ENCODE data around the gene E2F2. TPM values are rescaled to one million over a fixed set of nuclear protein-coding genes. Genes with fewer than 3 reads are reported as not detected.
"Not testable (repeated sequence)": the region's sequence is repeated elsewhere in the genome, so short reads cannot be mapped to it uniquely, and the experiment has no call there.

E2F2 gene
- total RNA-seq, 1 experiment from 2014 or later: 9.5 TPM

DNA sequence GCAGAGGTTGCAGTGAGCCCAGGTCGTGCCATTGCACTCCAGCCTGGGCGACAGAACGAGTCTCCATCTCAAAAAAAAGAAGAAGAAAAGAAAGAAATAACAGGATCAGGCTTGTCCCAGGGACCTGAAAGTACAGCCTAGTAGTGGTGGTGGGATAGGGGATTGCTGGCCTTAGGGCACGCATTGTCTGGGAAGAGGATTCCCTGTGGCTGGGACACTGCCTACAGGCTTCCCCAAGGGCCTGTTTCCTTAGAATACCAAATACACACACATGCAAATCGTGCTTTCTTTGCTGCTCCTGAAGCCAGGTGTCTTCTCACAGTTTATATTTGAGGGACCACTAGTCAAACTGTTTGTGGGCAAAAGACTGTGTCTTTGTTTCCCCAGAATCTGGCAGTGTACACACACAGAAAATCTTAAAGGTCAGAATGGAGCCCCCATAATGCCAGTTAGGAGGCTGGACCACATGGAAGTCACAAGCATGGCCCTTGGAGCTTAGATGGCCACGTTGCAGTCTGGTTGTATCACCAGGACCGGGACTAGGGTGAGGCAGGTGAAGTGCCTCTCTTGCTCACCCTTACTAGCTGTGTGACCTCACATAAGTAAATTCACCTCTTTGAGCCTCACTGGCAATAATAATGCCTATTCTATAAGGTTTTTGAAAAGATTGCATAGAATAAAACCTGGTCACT, 34.4 kb downstream of the E2F2 start:
- TF ChIP-seq, protein P1, sequence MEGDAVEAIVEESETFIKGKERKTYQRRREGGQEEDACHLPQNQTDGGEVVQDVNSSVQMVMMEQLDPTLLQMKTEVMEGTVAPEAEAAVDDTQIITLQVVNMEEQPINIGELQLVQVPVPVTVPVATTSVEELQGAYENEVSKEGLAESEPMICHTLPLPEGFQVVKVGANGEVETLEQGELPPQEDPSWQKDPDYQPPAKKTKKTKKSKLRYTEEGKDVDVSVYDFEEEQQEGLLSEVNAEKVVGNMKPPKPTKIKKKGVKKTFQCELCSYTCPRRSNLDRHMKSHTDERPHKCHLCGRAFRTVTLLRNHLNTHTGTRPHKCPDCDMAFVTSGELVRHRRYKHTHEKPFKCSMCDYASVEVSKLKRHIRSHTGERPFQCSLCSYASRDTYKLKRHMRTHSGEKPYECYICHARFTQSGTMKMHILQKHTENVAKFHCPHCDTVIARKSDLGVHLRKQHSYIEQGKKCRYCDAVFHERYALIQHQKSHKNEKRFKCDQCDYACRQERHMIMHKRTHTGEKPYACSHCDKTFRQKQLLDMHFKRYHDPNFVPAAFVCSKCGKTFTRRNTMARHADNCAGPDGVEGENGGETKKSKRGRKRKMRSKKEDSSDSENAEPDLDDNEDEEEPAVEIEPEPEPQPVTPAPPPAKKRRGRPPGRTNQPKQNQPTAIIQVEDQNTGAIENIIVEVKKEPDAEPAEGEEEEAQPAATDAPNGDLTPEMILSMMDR (IDR thresholded peaks at IDR 0.05; ENCODE audit: insufficient read depth in 1 of 2, low read depth in 1 of 2, low read length in 1 of 2, severe bottlenecking in 1 of 2, unreplicated experiment in 1 of 2): no peak
- H3K4me1 ChIP-seq: no peaks in the 10 kb centered on the region
- H3K36me3 ChIP-seq (ENCODE audit: control insufficient read depth, insufficient read depth, low read length): no peaks in the 10 kb centered on the region
- H3K4me3 ChIP-seq (ENCODE audit: low read depth, low read length): no peak overlapping the region
- H3K4me1 Mint-ChIP-seq (ENCODE audit: low read depth, unreplicated experiment): no peaks in the 10 kb centered on the region
- intact Hi-C loops (cut with micrococcal nuclease; ENCODE audit: unreplicated experiment): loop anchor here (1.0 kb wide), 1 partner anchor 43 kb away; no protein-coding TSS in a partner anchor
- BruUV-seq (replicated peaks): no TSS peak
- POLR2A ChIA-PET: interaction anchor here (0.8 kb wide), 1 partner anchor 12 kb away, joined by 10 read pairs; no protein-coding TSS in a partner anchor
- H3K27me3 Mint-ChIP-seq (ENCODE audit: insufficient read depth, unreplicated experiment): no peaks in the 10 kb centered on the region
- H3K27me3 ChIP-seq (replicated peaks; ENCODE audit: control insufficient read depth, insufficient read depth, low read length): no peaks in the 10 kb centered on the region
- CTCF ChIA-PET: interaction anchor here (0.5 to 4.5 kb wide), 21 partner anchors 9 to 408 kb away, joined by 3 to 88 read pairs (median 4); partner anchors contain the start of genes ASAP3, E2F2 and ID3
- H3K27ac Mint-ChIP-seq (ENCODE audit: unreplicated experiment): no peak overlapping the region
- no peaks in the 10 kb centered on the region for H3K9me3 Mint-ChIP-seq (ENCODE audit: unreplicated experiment)
- no peak for DNase-seq
- no peaks in the 10 kb centered on the region for H3K9me3 ChIP-seq
- no peak overlapping the region for H3K4me3 Mint-ChIP-seq (ENCODE audit: unreplicated experiment)
- no peaks in the 10 kb centered on the region for H3K36me3 Mint-ChIP-seq (ENCODE audit: insufficient read depth, unreplicated experiment)

DNA sequence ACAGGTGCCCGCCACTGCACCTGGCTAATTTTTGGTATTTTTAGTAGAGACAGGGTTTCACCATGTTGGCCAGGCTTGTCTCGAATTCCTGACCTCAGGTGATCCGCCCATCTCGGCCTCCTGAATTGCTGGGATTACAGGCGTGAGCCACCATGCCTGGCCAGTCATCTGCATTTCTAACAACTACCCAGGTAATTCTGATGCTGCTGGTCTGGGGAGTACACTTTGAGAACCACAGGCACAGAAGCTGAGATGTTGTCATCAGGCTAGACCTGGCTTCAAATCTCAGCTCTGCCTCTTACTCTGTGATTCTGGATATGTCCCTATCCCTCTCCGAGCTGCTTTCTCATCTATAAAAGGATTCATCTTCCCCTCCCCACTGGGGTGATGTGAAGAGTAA, 36.2 kb downstream of the E2F2 start:
- H3K36me3 ChIP-seq (ENCODE audit: control insufficient read depth, insufficient read depth, low read length); H3K4me3 ChIP-seq (ENCODE audit: low read depth, low read length); DNase-seq; H3K27me3 Mint-ChIP-seq (ENCODE audit: insufficient read depth, unreplicated experiment); H3K9me3 ChIP-seq; H3K27ac Mint-ChIP-seq (ENCODE audit: unreplicated experiment); intact Hi-C loops (cut with micrococcal nuclease; ENCODE audit: unreplicated experiment); POLR2A ChIA-PET; H3K27me3 ChIP-seq (replicated peaks; ENCODE audit: control insufficient read depth, insufficient read depth, low read length); H3K4me3 Mint-ChIP-seq (ENCODE audit: unreplicated experiment); H3K9me3 Mint-ChIP-seq (ENCODE audit: unreplicated experiment); H3K4me1 ChIP-seq; H3K4me1 Mint-ChIP-seq (ENCODE audit: low read depth, unreplicated experiment); H3K36me3 Mint-ChIP-seq (ENCODE audit: insufficient read depth, unreplicated experiment); BruUV-seq (replicated peaks): not testable (repeated sequence)
- CTCF ChIA-PET: interaction anchor here (1.0 kb wide), 1 partner anchor 45 kb away, joined by 4 read pairs; no protein-coding TSS in a partner anchor

DNA sequence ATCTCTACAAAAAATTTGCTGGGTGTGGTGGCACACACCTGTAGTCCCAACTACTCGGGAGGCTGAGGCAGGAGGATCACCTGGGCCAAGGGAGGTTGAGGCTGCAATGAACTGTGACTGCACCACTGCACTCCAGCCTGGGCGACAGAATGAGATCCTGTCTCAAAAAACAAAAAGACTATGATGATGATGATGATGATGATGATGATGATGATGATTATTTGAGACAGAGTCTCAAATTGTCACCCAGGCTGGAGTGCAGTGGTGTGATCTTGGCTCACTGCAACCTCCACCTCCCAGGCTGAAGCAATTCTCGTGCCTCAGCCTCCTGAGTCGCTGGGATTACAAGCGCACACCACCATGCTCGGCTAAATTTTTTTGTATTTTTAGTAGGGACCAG, 38.3 kb downstream of the E2F2 start:
- H3K4me1 ChIP-seq; intact Hi-C loops (cut with micrococcal nuclease; ENCODE audit: unreplicated experiment); BruUV-seq (replicated peaks); H3K4me1 Mint-ChIP-seq (ENCODE audit: low read depth, unreplicated experiment); H3K27ac Mint-ChIP-seq (ENCODE audit: unreplicated experiment); H3K36me3 Mint-ChIP-seq (ENCODE audit: insufficient read depth, unreplicated experiment); H3K9me3 Mint-ChIP-seq (ENCODE audit: unreplicated experiment); DNase-seq; H3K4me3 ChIP-seq (ENCODE audit: low read depth, low read length); H3K27me3 Mint-ChIP-seq (ENCODE audit: insufficient read depth, unreplicated experiment); CTCF ChIA-PET; H3K4me3 Mint-ChIP-seq (ENCODE audit: unreplicated experiment); H3K9me3 ChIP-seq; H3K36me3 ChIP-seq (ENCODE audit: control insufficient read depth, insufficient read depth, low read length); POLR2A ChIA-PET; H3K27me3 ChIP-seq (replicated peaks; ENCODE audit: control insufficient read depth, insufficient read depth, low read length): not testable (repeated sequence)

DNA sequence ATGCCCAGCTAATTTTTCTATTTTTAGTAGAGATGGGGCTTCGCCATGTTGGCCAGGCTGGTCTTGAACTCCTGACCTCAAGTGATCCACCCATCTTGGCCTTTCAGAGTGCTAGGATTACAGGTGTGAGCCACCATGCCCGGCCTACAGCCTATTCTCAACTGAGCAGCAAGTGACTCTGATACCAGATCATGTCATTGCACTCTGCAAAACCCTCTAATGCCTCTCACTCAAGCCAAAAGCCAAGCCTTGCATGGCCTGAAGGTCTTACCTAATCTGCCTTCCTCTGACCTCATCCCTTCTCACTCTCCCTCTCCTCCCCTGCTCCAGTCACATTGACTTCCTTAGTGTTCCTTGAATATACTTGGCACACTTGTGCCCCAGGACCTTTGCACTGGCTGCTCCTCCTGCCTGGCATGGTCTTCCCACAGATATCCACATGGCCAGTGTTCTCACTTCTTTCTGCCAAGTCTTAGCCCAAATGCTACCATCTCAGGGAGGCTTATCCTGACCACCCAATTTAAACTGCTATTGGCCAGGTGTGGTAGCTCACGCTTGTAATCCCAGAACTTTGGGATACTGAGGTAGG, 38.8 kb downstream of the E2F2 start:
- no peak overlapping the region for H3K4me3 ChIP-seq (ENCODE audit: low read depth, low read length)
- Mint-ChIP-seq H3K4me1 (ENCODE audit: low read depth, unreplicated experiment) (no peaks in the 10 kb centered on the region), H3K36me3 (ENCODE audit: insufficient read depth, unreplicated experiment) (no peaks in the 10 kb centered on the region), H3K4me3 (ENCODE audit: unreplicated experiment) (no peak overlapping the region), H3K27ac (ENCODE audit: unreplicated experiment) (no peak overlapping the region), H3K27me3 (ENCODE audit: insufficient read depth, unreplicated experiment) (peaks cover 5% of the 10 kb centered on the region), H3K9me3 (ENCODE audit: unreplicated experiment) (no peaks in the 10 kb centered on the region)
- H3K9me3 ChIP-seq: no peaks in the 10 kb centered on the region
- BruUV-seq (replicated peaks): no TSS peak
- no peak for DNase-seq
- intact Hi-C loops (cut with micrococcal nuclease; ENCODE audit: unreplicated experiment): no loop called here
- no peaks in the 10 kb centered on the region for H3K4me1 ChIP-seq
- no peaks in the 10 kb centered on the region for H3K36me3 ChIP-seq (ENCODE audit: control insufficient read depth, insufficient read depth, low read length)
- ChIA-PET CTCF (no interaction called here), POLR2A (no interaction called here)
- TF ChIP-seq, protein P1 (IDR thresholded peaks at IDR 0.05; ENCODE audit: insufficient read depth in 1 of 2, low read depth in 1 of 2, low read length in 1 of 2, severe bottlenecking in 1 of 2, unreplicated experiment in 1 of 2): no peak
- H3K27me3 ChIP-seq (replicated peaks; ENCODE audit: control insufficient read depth, insufficient read depth, low read length): no peaks in the 10 kb centered on the region
